COLO668 (cell line): ENCODE results near the gene SYT7.
A peak's percentile ranks its signal among the peaks of the same experiment; 100 is the strongest.

ENCODE experiments used
- DNase-seq: peaks from one replicate; lab custom pipeline; 2025; ENCODE audit not compliant: unreplicated experiment; lab: John Stamatoyannopoulos, UW

Gene SYT7

GRCh38 chr11:61539006-61539405, 41.9 kb downstream of the SYT7 start:
- no peak for DNase-seq

DNA sequence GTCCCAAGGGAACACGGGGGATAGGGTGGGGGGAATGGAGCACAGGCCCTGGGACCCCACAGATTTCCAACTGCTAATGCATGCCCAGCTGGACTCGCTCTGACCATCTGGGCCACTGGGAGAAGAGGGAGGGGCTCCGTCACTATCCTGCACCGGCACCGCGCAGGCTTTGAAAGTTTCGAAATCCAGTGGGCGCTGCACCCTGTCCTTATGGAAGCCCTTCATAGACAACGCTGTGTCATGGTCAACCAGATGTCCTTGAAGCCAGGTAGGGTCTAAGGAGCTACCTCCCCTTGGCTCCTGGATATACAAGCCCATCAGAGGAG, 42.3 kb downstream of the SYT7 start:
- no peak for DNase-seq

DNA sequence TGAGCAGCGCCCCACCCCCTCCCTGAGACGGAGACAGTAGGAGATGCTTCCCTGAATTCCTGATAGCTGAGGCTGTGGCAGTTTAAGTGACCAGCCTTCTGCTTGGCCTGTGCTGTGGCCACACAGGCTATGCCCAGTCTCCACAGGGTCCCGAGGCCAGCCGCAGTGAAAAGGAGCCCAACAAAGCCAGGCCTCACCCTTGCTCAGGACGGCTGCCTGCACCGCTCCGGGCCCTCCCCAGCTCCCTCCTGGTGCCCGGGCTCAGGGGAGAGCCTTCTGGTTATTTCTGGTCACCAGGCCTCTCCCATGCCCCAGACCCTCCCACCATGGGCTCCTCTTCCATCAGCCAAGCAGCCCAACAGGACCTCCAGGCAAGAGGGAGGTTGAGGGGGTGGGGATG, 43.5 kb downstream of the SYT7 start:
- DNase-seq, result no peak

GRCh38 chr11:61536676-61537270, 44.1 kb downstream of the SYT7 start:
- no peak for DNase-seq

GRCh38 chr11:61535998-61536675, 44.7 kb downstream of the SYT7 start:
- DNase-seq, result no peak

- DNase-seq, result no peak
Observed at GRCh38 chr11:61534933-61535839, 45.7 kb downstream of the SYT7 start.

DNA sequence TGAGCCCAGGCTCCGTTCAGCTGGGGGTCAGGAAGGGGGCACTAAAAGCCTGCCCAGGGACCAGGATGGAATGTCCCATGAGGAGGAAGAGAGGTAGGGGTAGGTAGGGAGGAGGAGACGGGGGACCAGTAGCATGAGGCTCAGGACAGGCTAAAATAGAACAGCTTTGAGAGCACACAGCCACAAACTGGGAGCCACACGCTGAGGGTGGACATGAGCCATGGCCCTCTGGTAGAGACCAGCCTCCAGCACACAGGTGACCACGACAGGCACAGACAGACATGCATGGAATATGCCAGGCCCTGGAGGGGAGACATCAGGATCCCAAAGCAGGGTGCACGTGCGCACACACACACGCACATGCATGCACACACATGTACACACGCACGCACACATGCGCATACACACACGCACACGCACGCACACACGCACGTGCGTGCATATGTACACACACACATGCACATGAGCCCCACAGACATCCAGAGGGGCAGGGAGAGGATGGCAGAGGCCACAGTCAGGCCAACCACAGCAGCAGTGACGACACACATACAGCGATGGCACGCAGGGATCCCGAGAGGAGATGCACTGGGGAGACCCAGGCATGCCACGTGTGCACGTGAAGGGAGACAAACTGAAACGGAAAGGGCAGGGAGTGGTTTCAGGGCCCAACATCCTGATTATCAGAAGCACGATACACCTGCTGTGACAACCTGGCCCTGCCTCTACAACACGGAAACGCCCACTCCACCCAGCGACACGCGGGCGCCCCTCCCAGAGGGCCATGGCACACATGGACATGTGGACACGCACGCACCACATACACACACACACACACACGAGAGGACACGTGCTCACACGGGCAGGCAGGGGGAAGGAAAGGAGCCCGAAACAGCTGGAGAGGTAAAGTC, 46.6 kb downstream of the SYT7 start:
- DNase-seq, result peak; percentile 85

- DNase-seq, result peak; percentile 94
Observed at GRCh38 chr11:61533401-61533800, 47.5 kb downstream of the SYT7 start.

GRCh38 chr11:61533039-61533375, 47.9 kb downstream of the SYT7 start:
- DNase-seq, result no peak

- DNase-seq, result peak; percentile 70
Observed at GRCh38 chr11:61532134-61533038, 48.5 kb downstream of the SYT7 start.

DNA sequence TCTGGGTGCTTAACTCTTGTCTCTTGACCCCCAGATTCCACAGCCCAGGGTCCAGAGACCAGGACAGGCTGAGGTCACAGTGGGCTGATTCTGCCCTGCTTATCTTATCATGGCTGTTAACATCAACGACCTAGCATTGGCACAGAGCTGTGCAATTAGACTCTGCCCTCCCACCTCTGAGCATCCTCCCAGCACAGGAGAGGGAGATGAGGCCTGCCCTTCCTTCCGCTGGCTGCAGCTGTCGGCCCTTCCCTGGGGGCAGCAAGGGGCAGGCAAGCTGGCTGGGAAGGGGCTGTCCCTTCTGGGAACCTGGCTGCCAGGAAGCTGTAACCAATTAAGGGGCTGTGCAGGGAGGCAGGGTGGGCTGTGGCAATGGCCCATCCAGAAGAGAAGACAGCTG, 49.8 kb downstream of the SYT7 start:
- peak; percentile 27 for DNase-seq

- no peak for DNase-seq
Observed at GRCh38 chr11:61529537-61530225, 51.2 kb downstream of the SYT7 start.

- no peak for DNase-seq
Observed at GRCh38 chr11:61528114-61528513, 52.8 kb downstream of the SYT7 start.

DNA sequence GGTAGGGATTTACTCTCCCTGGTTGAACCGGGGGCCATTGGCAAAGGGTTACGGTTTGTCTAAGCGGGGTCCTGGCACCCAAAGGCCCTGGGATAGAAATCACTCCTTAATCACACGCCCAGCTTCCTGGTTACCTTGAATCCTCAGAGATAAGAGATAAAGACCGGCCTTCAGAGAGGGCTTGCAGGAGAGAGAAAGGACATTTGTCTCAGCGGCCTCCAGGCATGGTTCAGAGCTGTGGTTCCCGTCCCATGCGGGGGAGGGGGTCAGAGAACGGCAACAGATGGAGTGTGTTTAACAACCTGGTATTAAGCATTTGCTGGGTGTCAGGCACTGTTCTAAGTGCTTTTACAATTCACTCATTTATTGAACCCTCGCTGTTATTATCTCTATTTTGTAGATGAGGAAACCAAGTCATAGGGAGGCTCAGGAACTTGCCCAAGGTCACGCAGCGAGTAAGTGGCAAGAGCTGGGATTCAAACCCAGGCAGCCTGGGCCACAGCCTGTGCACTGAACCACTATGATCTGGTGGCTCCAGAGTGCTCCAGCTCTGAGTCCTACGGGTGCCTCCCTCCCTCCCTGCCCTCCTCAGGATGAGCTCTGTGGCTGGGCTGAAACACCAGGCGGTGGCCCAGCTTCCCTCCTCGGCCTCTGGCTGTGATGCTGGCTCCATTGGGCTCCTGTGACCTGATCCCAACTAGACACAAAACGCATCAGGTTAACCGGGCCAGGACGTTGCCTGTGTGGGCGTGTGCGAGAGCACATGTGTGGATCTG, 53.7 kb downstream of the SYT7 start:
- no peak for DNase-seq

DNA sequence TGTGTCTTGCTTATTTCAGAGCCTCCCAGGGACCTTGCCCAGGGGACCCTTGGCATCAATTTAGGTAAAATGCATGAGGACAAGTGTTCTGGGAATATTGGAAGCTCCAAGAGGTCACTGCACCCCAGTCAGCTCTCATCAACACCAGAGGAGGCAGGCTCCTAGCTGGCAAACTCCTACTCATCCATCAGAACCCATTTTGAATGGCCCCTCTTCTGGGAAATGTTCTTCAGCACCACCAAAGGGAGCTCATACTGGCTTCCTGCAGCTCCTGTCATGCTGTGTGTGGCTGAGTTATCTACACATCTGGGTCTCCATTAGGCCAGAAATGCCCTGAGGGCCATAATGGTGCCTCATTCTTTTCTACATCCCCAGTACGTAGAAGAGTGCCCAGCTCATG, 54.6 kb downstream of the SYT7 start:
- no peak for DNase-seq

- DNase-seq, result no peak
Observed at GRCh38 chr11:61524963-61525587, 55.8 kb downstream of the SYT7 start.

- DNase-seq, result no peak
Observed at GRCh38 chr11:61524446-61524845, 56.4 kb downstream of the SYT7 start.

- no peak for DNase-seq
Observed at GRCh38 chr11:61522881-61523280, 58.0 kb downstream of the SYT7 start.
